GM21367 (cell line): ENCODE measurements around the gene PTPRJ.

Source experiments
- ATAC-seq: cut with Tn5 transposase; IDR thresholded peaks from one replicate; pipeline ENCODE4 v1.9.1; 2021; ENCODE audit not compliant: unreplicated experiment

PTPRJ gene

GRCh38 chr11:47967577-47968525, 12.5 kb upstream of the PTPRJ start:
- ATAC-seq = no peak

- ATAC-seq = no peak
Observed at GRCh38 chr11:47969401-47969800, 11.0 kb upstream of the PTPRJ start.

- ATAC-seq = no peak
Observed at GRCh38 chr11:47971501-47971900, 8.9 kb upstream of the PTPRJ start.

- ATAC-seq = no peak
Observed at GRCh38 chr11:47973173-47973572, 7.2 kb upstream of the PTPRJ start.

GRCh38 chr11:47976931-47977330, 3.4 kb upstream of the PTPRJ start:
- ATAC-seq = no peak

GRCh38 chr11:47977623-47978022, 2.7 kb upstream of the PTPRJ start:
- no peak for ATAC-seq

- no peak for ATAC-seq
Observed at GRCh38 chr11:47979378-47980087, 826 bp upstream of the PTPRJ start.

- no peak for ATAC-seq
Observed at GRCh38 chr11:47980907-47981621, 705 bp downstream of the PTPRJ start.

GRCh38 chr11:47981667-47982404, 1.5 kb downstream of the PTPRJ start:
- no peak for ATAC-seq

- ATAC-seq = no peak
Observed at GRCh38 chr11:47982616-47983015, 2.3 kb downstream of the PTPRJ start.

GRCh38 chr11:47983464-47984397, 3.4 kb downstream of the PTPRJ start:
- ATAC-seq = no peak

- ATAC-seq = no peak
Observed at GRCh38 chr11:47986219-47986618, 5.9 kb downstream of the PTPRJ start.

GRCh38 chr11:47986742-47987141, 6.4 kb downstream of the PTPRJ start:
- ATAC-seq = no peak

- peak; percentile 42 for ATAC-seq
Observed at GRCh38 chr11:47987310-47987709, 7.0 kb downstream of the PTPRJ start.

- no peak for ATAC-seq
Observed at GRCh38 chr11:47987781-47988180, 7.4 kb downstream of the PTPRJ start.

- ATAC-seq = no peak
Observed at GRCh38 chr11:47989779-47990178, 9.4 kb downstream of the PTPRJ start.

- ATAC-seq = no peak
Observed at GRCh38 chr11:47991266-47991830, 11.0 kb downstream of the PTPRJ start.

GRCh38 chr11:47991894-47992293, 11.5 kb downstream of the PTPRJ start:
- ATAC-seq = no peak
